IMR-90 (cell line): ENCODE measurements around the gene LRP3. TPM values are rescaled to one million over a fixed set of nuclear protein-coding genes. Genes with fewer than 3 reads are reported as not detected.

Experiments
- ATAC-seq: fragments of 200-7000 bp; cut with Tn5 transposase; 2 replicates; pipeline ENCODE4 v1.9.1; 2020; ENCODE audit warnings: low read depth, mild to moderate bottlenecking, moderate library complexity
- BruUV-seq: library from RNA; stranded (reverse); fragments of 400-500 nt; replicated peaks from 2 replicates; lab custom pipeline; 2021; lab: Mats Ljungman, UMichigan
- CTCF ChIA-PET: fragments of 300-600 bp; formaldehyde crosslinking; extraction: SDS; loops from one replicate; lab custom pipeline; 2021; ENCODE audit warnings: antibody characterized with exemption; lab: Yijun Ruan, JAX
- POLR2A ChIA-PET: fragments of 300-600 bp; sonication (Branson Sonifier 250); formaldehyde crosslinking; loops from one replicate; lab custom pipeline; 2022; ENCODE audit warnings: antibody characterized with exemption; ENCODE audit not compliant: unreplicated experiment; lab: Charles Lee
- DNase-seq: peaks from one replicate; pipeline ENCODE4 v3.0.0; 2013
- H2AFZ ChIP-seq: replicated peaks from 2 replicates; pipeline ENCODE3; 2013; ENCODE audit warnings: low read length, mild to moderate bottlenecking; ENCODE audit not compliant: poor library complexity
- H2AK5ac ChIP-seq: 2 replicates; pipeline ENCODE4 v1.6.1; 2013; ENCODE audit warnings: low read depth, low read length, inconsistent platforms
- H2AK9ac ChIP-seq: replicated peaks from 2 replicates; pipeline ENCODE3; 2013; ENCODE audit warnings: mild to moderate bottlenecking, low read depth, low read length, moderate library complexity; ENCODE audit not compliant: poor library complexity
- H2BK120ac ChIP-seq: 2 replicates; pipeline ENCODE4 v1.6.1; 2013; ENCODE audit warnings: low read depth, low read length, inconsistent platforms
- H2BK15ac ChIP-seq: 3 replicates; pipeline ENCODE4 v1.6.1; 2013; ENCODE audit warnings: low read depth, low read length, inconsistent platforms
- H2BK20ac ChIP-seq: 2 replicates; pipeline ENCODE4 v1.6.1; 2013; ENCODE audit warnings: low read depth, mild to moderate bottlenecking, inconsistent platforms, low read length, moderate library complexity
- H2BK5ac ChIP-seq: 2 replicates; pipeline ENCODE4 v1.6.1; 2013; ENCODE audit warnings: mild to moderate bottlenecking, low read depth, low read length, inconsistent platforms; ENCODE audit not compliant: poor library complexity, severe bottlenecking
- H3K14ac ChIP-seq: replicated peaks from 2 replicates; pipeline ENCODE4 v1.6.1; 2013; ENCODE audit warnings: low read depth, low read length, inconsistent platforms
- H3K18ac ChIP-seq: 2 replicates; pipeline ENCODE4 v1.6.1; 2013; ENCODE audit warnings: low read depth, low read length, control low read depth
- H3K23ac ChIP-seq: 2 replicates; pipeline ENCODE4 v1.6.1; 2013; ENCODE audit warnings: low read depth, low read length, inconsistent platforms
- H3K27ac ChIP-seq: 2 replicates; pipeline ENCODE4 v1.5.1; 2013; ENCODE audit warnings: mild to moderate bottlenecking, control low read depth, low read length; ENCODE audit not compliant: insufficient read depth
- H3K27me3 ChIP-seq: 2 replicates; pipeline ENCODE4 v1.6.1; 2013; ENCODE audit warnings: low read length; ENCODE audit not compliant: control insufficient read depth, insufficient read depth
- H3K36me3 ChIP-seq: 2 replicates; pipeline ENCODE4 v1.6.1; 2013; ENCODE audit warnings: low read length, mixed read lengths; ENCODE audit not compliant: control insufficient read depth, insufficient read depth
- H3K4ac ChIP-seq: 2 replicates; pipeline ENCODE4 v1.6.1; 2013; ENCODE audit warnings: low read depth, low read length, inconsistent platforms
- H3K4me1 ChIP-seq: 2 replicates; pipeline ENCODE4 v1.6.1; 2013; ENCODE audit warnings: low read length, mixed read lengths; ENCODE audit not compliant: control insufficient read depth, insufficient read depth
- H3K4me2 ChIP-seq: 2 replicates; pipeline ENCODE4 v1.6.1; 2013; ENCODE audit warnings: low read depth, mild to moderate bottlenecking, control low read depth, low read length, moderate library complexity
- H3K4me3 ChIP-seq: 2 replicates; pipeline ENCODE4 v1.5.1; 2013; ENCODE audit warnings: low read depth, mild to moderate bottlenecking, control low read depth, low read length, moderate library complexity; ENCODE audit not compliant: insufficient read depth
- H3K56ac ChIP-seq: 2 replicates; pipeline ENCODE4 v1.6.1; 2013; ENCODE audit warnings: low read length, inconsistent platforms; ENCODE audit not compliant: insufficient read depth; ENCODE audit errors: extremely low read depth
- H3K79me1 ChIP-seq, 2 experiments: 2 replicates each; pipeline ENCODE4 v1.6.1; 2013; ENCODE audit warnings: low read length in 2 of 2, inconsistent platforms in 1 of 2, low read depth in 1 of 2
- H3K9ac ChIP-seq: 2 replicates; pipeline ENCODE4 v1.6.1; 2013; ENCODE audit warnings: low read depth, low read length, control low read depth
- H3K9me1 ChIP-seq: 2 replicates; pipeline ENCODE4 v1.6.1; 2013; ENCODE audit warnings: low read length, inconsistent platforms; ENCODE audit not compliant: insufficient read depth
- H3K9me3 ChIP-seq: 2 replicates; pipeline ENCODE4 v1.6.1; 2013; ENCODE audit warnings: low read length; ENCODE audit not compliant: control insufficient read depth, insufficient read depth
- H4K20me1 ChIP-seq: 2 replicates; pipeline ENCODE4 v1.6.1; 2013; ENCODE audit warnings: low read length, inconsistent platforms; ENCODE audit not compliant: insufficient read depth
- H4K5ac ChIP-seq: 2 replicates; pipeline ENCODE4 v1.6.1; 2013; ENCODE audit warnings: mild to moderate bottlenecking, low read depth, low read length, control low read depth
- H4K8ac ChIP-seq, 2 experiments: 2 replicates each; pipeline ENCODE4 v1.6.1; 2013; ENCODE audit warnings: low read depth in 2 of 2, low read length in 2 of 2, control low read depth in 1 of 2, inconsistent platforms in 1 of 2
- H4K91ac ChIP-seq: 2 replicates; pipeline ENCODE4 v1.6.1; 2013; ENCODE audit warnings: low read depth, low read length, inconsistent platforms; ENCODE audit not compliant: insufficient read depth
- BHLHE40 ChIP-seq: fragments of 150-350 bp; IDR thresholded peaks from 2 replicates; pipeline ENCODE4 v1.6.1; 2016; ENCODE audit warnings: mild to moderate bottlenecking, low read depth, low read length
- CEBPB ChIP-seq: IDR thresholded peaks from 2 replicates; pipeline ENCODE4 v1.6.1; 2012; ENCODE audit warnings: low read depth, low read length, improper control_type of control experiment
- CHD1 ChIP-seq: IDR thresholded peaks from 2 replicates; pipeline ENCODE4 v1.6.1; 2012; ENCODE audit warnings: low read depth, low read length, improper control_type of control experiment
- CTCF ChIP-seq: conservative IDR thresholded peaks from 2 replicates; pipeline ENCODE4 v1.5.1; 2012; ENCODE audit warnings: mild to moderate bottlenecking, low read depth, low read length, improper control_type of control experiment
- ELK1 ChIP-seq: fragments of 150-350 bp; IDR thresholded peaks from 2 replicates; pipeline ENCODE4 v1.6.1; 2016; ENCODE audit warnings: low read depth, mild to moderate bottlenecking, low read length, moderate library complexity, borderline replicate concordance
- FOS ChIP-seq: fragments of 150-350 bp; IDR thresholded peaks from 2 replicates; pipeline ENCODE4 v1.6.1; 2016; ENCODE audit warnings: low read depth, low read length
- MAFK ChIP-seq: IDR thresholded peaks from 2 replicates; pipeline ENCODE4 v1.6.1; 2012; ENCODE audit warnings: low read depth, low read length, improper control_type of control experiment
- MAZ ChIP-seq: IDR thresholded peaks from 2 replicates; pipeline ENCODE4 v1.6.1; 2012; ENCODE audit warnings: low read depth, mild to moderate bottlenecking, low read length, improper control_type of control experiment, moderate library complexity, borderline replicate concordance
- MXI1 ChIP-seq: IDR thresholded peaks from 2 replicates; pipeline ENCODE4 v1.6.1; 2012; ENCODE audit warnings: low read depth, mild to moderate bottlenecking, low read length, moderate library complexity, borderline replicate concordance
- NFE2L2 ChIP-seq: fragments of 150-350 bp; IDR thresholded peaks from 2 replicates; pipeline ENCODE4 v1.6.1; 2016; ENCODE audit warnings: low read depth, mild to moderate bottlenecking, low read length
- RCOR1 ChIP-seq: IDR thresholded peaks from 2 replicates; pipeline ENCODE4 v1.6.1; 2012; ENCODE audit warnings: mild to moderate bottlenecking, low read length, improper control_type of control experiment; ENCODE audit not compliant: insufficient replicate concordance
- RFX5 ChIP-seq: IDR thresholded peaks from 2 replicates; pipeline ENCODE4 v1.8.0; 2012; ENCODE audit warnings: low read depth, mild to moderate bottlenecking, low read length, moderate library complexity
- SMC3 ChIP-seq: fragments of 150-350 bp; IDR thresholded peaks from 2 replicates; pipeline ENCODE4 v1.6.1; 2016; ENCODE audit warnings: low read depth, mild to moderate bottlenecking, antibody characterized with exemption, low read length, moderate library complexity
- USF2 ChIP-seq: fragments of 150-350 bp; IDR thresholded peaks from 2 replicates; pipeline ENCODE4 v1.6.1; 2017; ENCODE audit warnings: mild to moderate bottlenecking, antibody characterized with exemption, low read length, low read depth
- WGBS, 2 experiments: methylation state at CpG; one replicate each; pipeline versions ENCODE4 v1.1.5 to v1.1.7; 2013; ENCODE audit warnings: missing lambda C conversion rate in 2 of 2; ENCODE audit not compliant: insufficient read length in 1 of 2; ENCODE audit errors: extremely low coverage in 2 of 2; 5-methylcytosine and 5-hydroxymethylcytosine counted together
- dilution Hi-C: fragments of 300-500 bp; cut with HindIII; formaldehyde crosslinking; loops from one replicate; pipeline ENCODE4 v1.14.3; 2018; ENCODE audit warnings: low sequenced_read_pairs; ENCODE audit not compliant: unreplicated experiment
- in situ Hi-C: fragments of 300-500 bp; cut with MboI; formaldehyde crosslinking; loops from 3 replicates; pipeline ENCODE4 v1.14.3; 2019; ENCODE audit warnings: low sequenced_read_pairs, inconsistent platforms, mixed read lengths
- intact Hi-C: fragments of 100-400 bp; cut with micrococcal nuclease; formaldehyde crosslinking; loops from 2 replicates; pipeline ENCODE4 v1.10.0; 2022
- polyA plus RNA-seq, 3 experiments: library from polyadenylated mRNA; depleted of rRNA; stranded (reverse); fragments of >200 nt; gene quantifications; 2 replicates each; pipeline ENCODE4 v1.2.3, GENCODE V29; 2012; ENCODE audit warnings: low replicate concordance in 1 of 3
- total RNA-seq: library from RNA; depleted of rRNA; stranded (reverse); fragments of >200 nt; gene quantifications from 2 replicates; pipeline ENCODE4 v1.2.3, GENCODE V29; 2012

Gene LRP3
- total and polyA plus RNA-seq, 2 of the 4 experiments (the other 2 are of a cell fraction): 8.4 to 20.2 TPM

- no peak overlapping the region for H2BK5ac ChIP-seq
- H4K8ac ChIP-seq: no peak overlapping the region
- ChIA-PET POLR2A (no interaction called here), CTCF (no interaction called here)
- no peaks in the 10 kb centered on the region; the same call in 1 of the 2 replicates for H3K27me3 ChIP-seq
- no peaks in the 10 kb centered on the region for H3K79me1 ChIP-seq
- H3K9me3 ChIP-seq: no peaks in the 10 kb centered on the region
- H3K9me1 ChIP-seq: no peaks in the 10 kb centered on the region
- dilution Hi-C loops: no loop called here
- no peak overlapping the region for H3K9ac ChIP-seq
- no peak overlapping the region for H4K5ac ChIP-seq
- H3K14ac ChIP-seq: no peak overlapping the region
- no peak overlapping the region for H3K4ac ChIP-seq
- no peak overlapping the region for H3K56ac ChIP-seq
- H2BK120ac ChIP-seq: no peak overlapping the region
- no peak overlapping the region for H3K18ac ChIP-seq
- DNase-seq (no peak), ATAC-seq (no peak)
- no peak overlapping the region for H3K23ac ChIP-seq
- peaks cover 11% of the 10 kb centered on the region; the same call in 1 of the 2 replicates for H3K36me3 ChIP-seq
- H3K4me3 ChIP-seq: no peak overlapping the region
- H2BK20ac ChIP-seq: no peak overlapping the region
- 90% methylated on average over 2 of the region's 24 CpGs; no CpG with 5 or more reads in 1 of the 2 experiments for WGBS, 2 experiments
- in situ Hi-C loops: no loop called here
- H2AFZ ChIP-seq: no peak overlapping the region
- no peak overlapping the region for H2BK15ac ChIP-seq
- H3K27ac ChIP-seq: no peak overlapping the region
- H3K4me2 ChIP-seq: no peak overlapping the region
- no peaks in the 10 kb centered on the region for H4K20me1 ChIP-seq
- no peak overlapping the region for H4K91ac ChIP-seq
- H2AK9ac ChIP-seq: no peak overlapping the region
- no peaks in the 10 kb centered on the region for H3K4me1 ChIP-seq
- intact Hi-C loops: no loop called here
- H2AK5ac ChIP-seq: no peak overlapping the region
- BruUV-seq: no TSS peak
- TF ChIP-seq RFX5 (no peak), MXI1 (no peak), SMC3 (no peak), CEBPB (no peak), CTCF (no peak), USF2 (no peak), MAZ (no peak), FOS (no peak), NFE2L2 (no peak), RCOR1 (no peak), BHLHE40 (no peak), ELK1 (no peak), CHD1 (no peak), MAFK (no peak)
These were observed 15.0 kb downstream of the LRP3 start for GRCh38 chr19:33208904-33209849.
